IMR-90 (cell line): Measurements from ENCODE around the gene CXCL9. TPM values are rescaled to one million over a fixed set of nuclear protein-coding genes. Genes with fewer than 3 reads are reported as not detected.

Experiments used
- ATAC-seq: fragments of 200-7000 bp; cut with Tn5 transposase; 2 replicates; pipeline ENCODE4 v1.9.1; 2020; ENCODE audit warnings: low read depth, mild to moderate bottlenecking, moderate library complexity
- BruUV-seq: library from RNA; stranded (reverse); fragments of 400-500 nt; replicated peaks from 2 replicates; lab custom pipeline; 2021; lab: Mats Ljungman, UMichigan
- CTCF ChIA-PET: fragments of 300-600 bp; formaldehyde crosslinking; extraction: SDS; loops from one replicate; lab custom pipeline; 2021; ENCODE audit warnings: antibody characterized with exemption; lab: Yijun Ruan, JAX
- POLR2A ChIA-PET: fragments of 300-600 bp; sonication (Branson Sonifier 250); formaldehyde crosslinking; loops from one replicate; lab custom pipeline; 2022; ENCODE audit warnings: antibody characterized with exemption; ENCODE audit not compliant: unreplicated experiment; lab: Charles Lee
- DNase-seq: peaks from one replicate; pipeline ENCODE4 v3.0.0; 2013
- H2AFZ ChIP-seq: replicated peaks from 2 replicates; pipeline ENCODE3; 2013; ENCODE audit warnings: low read length, mild to moderate bottlenecking; ENCODE audit not compliant: poor library complexity
- H2AK5ac ChIP-seq: 2 replicates; pipeline ENCODE4 v1.6.1; 2013; ENCODE audit warnings: low read depth, low read length, inconsistent platforms
- H2AK9ac ChIP-seq: replicated peaks from 2 replicates; pipeline ENCODE3; 2013; ENCODE audit warnings: mild to moderate bottlenecking, low read depth, low read length, moderate library complexity; ENCODE audit not compliant: poor library complexity
- H2BK120ac ChIP-seq: 2 replicates; pipeline ENCODE4 v1.6.1; 2013; ENCODE audit warnings: low read depth, low read length, inconsistent platforms
- H2BK15ac ChIP-seq: 3 replicates; pipeline ENCODE4 v1.6.1; 2013; ENCODE audit warnings: low read depth, low read length, inconsistent platforms
- H2BK20ac ChIP-seq: 2 replicates; pipeline ENCODE4 v1.6.1; 2013; ENCODE audit warnings: low read depth, mild to moderate bottlenecking, inconsistent platforms, low read length, moderate library complexity
- H2BK5ac ChIP-seq: 2 replicates; pipeline ENCODE4 v1.6.1; 2013; ENCODE audit warnings: mild to moderate bottlenecking, low read depth, low read length, inconsistent platforms; ENCODE audit not compliant: poor library complexity, severe bottlenecking
- H3K14ac ChIP-seq: replicated peaks from 2 replicates; pipeline ENCODE4 v1.6.1; 2013; ENCODE audit warnings: low read depth, low read length, inconsistent platforms
- H3K18ac ChIP-seq: 2 replicates; pipeline ENCODE4 v1.6.1; 2013; ENCODE audit warnings: low read depth, low read length, control low read depth
- H3K23ac ChIP-seq: 2 replicates; pipeline ENCODE4 v1.6.1; 2013; ENCODE audit warnings: low read depth, low read length, inconsistent platforms
- H3K27ac ChIP-seq: 2 replicates; pipeline ENCODE4 v1.5.1; 2013; ENCODE audit warnings: mild to moderate bottlenecking, control low read depth, low read length; ENCODE audit not compliant: insufficient read depth
- H3K27me3 ChIP-seq: 2 replicates; pipeline ENCODE4 v1.6.1; 2013; ENCODE audit warnings: low read length; ENCODE audit not compliant: control insufficient read depth, insufficient read depth
- H3K36me3 ChIP-seq: 2 replicates; pipeline ENCODE4 v1.6.1; 2013; ENCODE audit warnings: low read length, mixed read lengths; ENCODE audit not compliant: control insufficient read depth, insufficient read depth
- H3K4ac ChIP-seq: 2 replicates; pipeline ENCODE4 v1.6.1; 2013; ENCODE audit warnings: low read depth, low read length, inconsistent platforms
- H3K4me1 ChIP-seq: 2 replicates; pipeline ENCODE4 v1.6.1; 2013; ENCODE audit warnings: low read length, mixed read lengths; ENCODE audit not compliant: control insufficient read depth, insufficient read depth
- H3K4me2 ChIP-seq: 2 replicates; pipeline ENCODE4 v1.6.1; 2013; ENCODE audit warnings: low read depth, mild to moderate bottlenecking, control low read depth, low read length, moderate library complexity
- H3K4me3 ChIP-seq: 2 replicates; pipeline ENCODE4 v1.5.1; 2013; ENCODE audit warnings: low read depth, mild to moderate bottlenecking, control low read depth, low read length, moderate library complexity; ENCODE audit not compliant: insufficient read depth
- H3K56ac ChIP-seq: 2 replicates; pipeline ENCODE4 v1.6.1; 2013; ENCODE audit warnings: low read length, inconsistent platforms; ENCODE audit not compliant: insufficient read depth; ENCODE audit errors: extremely low read depth
- H3K79me1 ChIP-seq, 2 experiments: 2 replicates each; pipeline ENCODE4 v1.6.1; 2013; ENCODE audit warnings: low read length in 2 of 2, inconsistent platforms in 1 of 2, low read depth in 1 of 2
- H3K9ac ChIP-seq: 2 replicates; pipeline ENCODE4 v1.6.1; 2013; ENCODE audit warnings: low read depth, low read length, control low read depth
- H3K9me1 ChIP-seq: 2 replicates; pipeline ENCODE4 v1.6.1; 2013; ENCODE audit warnings: low read length, inconsistent platforms; ENCODE audit not compliant: insufficient read depth
- H3K9me3 ChIP-seq: 2 replicates; pipeline ENCODE4 v1.6.1; 2013; ENCODE audit warnings: low read length; ENCODE audit not compliant: control insufficient read depth, insufficient read depth
- H4K20me1 ChIP-seq: 2 replicates; pipeline ENCODE4 v1.6.1; 2013; ENCODE audit warnings: low read length, inconsistent platforms; ENCODE audit not compliant: insufficient read depth
- H4K5ac ChIP-seq: 2 replicates; pipeline ENCODE4 v1.6.1; 2013; ENCODE audit warnings: mild to moderate bottlenecking, low read depth, low read length, control low read depth
- H4K8ac ChIP-seq, 2 experiments: 2 replicates each; pipeline ENCODE4 v1.6.1; 2013; ENCODE audit warnings: low read depth in 2 of 2, low read length in 2 of 2, control low read depth in 1 of 2, inconsistent platforms in 1 of 2
- H4K91ac ChIP-seq: 2 replicates; pipeline ENCODE4 v1.6.1; 2013; ENCODE audit warnings: low read depth, low read length, inconsistent platforms; ENCODE audit not compliant: insufficient read depth
- CEBPB ChIP-seq: IDR thresholded peaks from 2 replicates; pipeline ENCODE4 v1.6.1; 2012; ENCODE audit warnings: low read depth, low read length, improper control_type of control experiment
- CHD1 ChIP-seq: IDR thresholded peaks from 2 replicates; pipeline ENCODE4 v1.6.1; 2012; ENCODE audit warnings: low read depth, low read length, improper control_type of control experiment
- CTCF ChIP-seq: conservative IDR thresholded peaks from 2 replicates; pipeline ENCODE4 v1.5.1; 2012; ENCODE audit warnings: mild to moderate bottlenecking, low read depth, low read length, improper control_type of control experiment
- ELK1 ChIP-seq: fragments of 150-350 bp; IDR thresholded peaks from 2 replicates; pipeline ENCODE4 v1.6.1; 2016; ENCODE audit warnings: low read depth, mild to moderate bottlenecking, low read length, moderate library complexity, borderline replicate concordance
- FOS ChIP-seq: fragments of 150-350 bp; IDR thresholded peaks from 2 replicates; pipeline ENCODE4 v1.6.1; 2016; ENCODE audit warnings: low read depth, low read length
- MAFK ChIP-seq: IDR thresholded peaks from 2 replicates; pipeline ENCODE4 v1.6.1; 2012; ENCODE audit warnings: low read depth, low read length, improper control_type of control experiment
- MAZ ChIP-seq: IDR thresholded peaks from 2 replicates; pipeline ENCODE4 v1.6.1; 2012; ENCODE audit warnings: low read depth, mild to moderate bottlenecking, low read length, improper control_type of control experiment, moderate library complexity, borderline replicate concordance
- MXI1 ChIP-seq: IDR thresholded peaks from 2 replicates; pipeline ENCODE4 v1.6.1; 2012; ENCODE audit warnings: low read depth, mild to moderate bottlenecking, low read length, moderate library complexity, borderline replicate concordance
- NFE2L2 ChIP-seq: fragments of 150-350 bp; IDR thresholded peaks from 2 replicates; pipeline ENCODE4 v1.6.1; 2016; ENCODE audit warnings: low read depth, mild to moderate bottlenecking, low read length
- POLR2A ChIP-seq: IDR thresholded peaks from 2 replicates; pipeline ENCODE4 v1.6.1; 2012; ENCODE audit warnings: mild to moderate bottlenecking, low read depth, low read length
- RAD21 ChIP-seq: IDR thresholded peaks from 2 replicates; pipeline ENCODE4 v1.6.1; 2012; ENCODE audit warnings: low read length, improper control_type of control experiment
- RCOR1 ChIP-seq: IDR thresholded peaks from 2 replicates; pipeline ENCODE4 v1.6.1; 2012; ENCODE audit warnings: mild to moderate bottlenecking, low read length, improper control_type of control experiment; ENCODE audit not compliant: insufficient replicate concordance
- WGBS, 2 experiments: methylation state at CpG; one replicate each; pipeline versions ENCODE4 v1.1.5 to v1.1.7; 2013; ENCODE audit warnings: missing lambda C conversion rate in 2 of 2; ENCODE audit not compliant: insufficient read length in 1 of 2; ENCODE audit errors: extremely low coverage in 2 of 2; 5-methylcytosine and 5-hydroxymethylcytosine counted together
- dilution Hi-C: fragments of 300-500 bp; cut with HindIII; formaldehyde crosslinking; loops from one replicate; pipeline ENCODE4 v1.14.3; 2018; ENCODE audit warnings: low sequenced_read_pairs; ENCODE audit not compliant: unreplicated experiment
- in situ Hi-C: fragments of 300-500 bp; cut with MboI; formaldehyde crosslinking; loops from 3 replicates; pipeline ENCODE4 v1.14.3; 2019; ENCODE audit warnings: low sequenced_read_pairs, inconsistent platforms, mixed read lengths
- intact Hi-C: fragments of 100-400 bp; cut with micrococcal nuclease; formaldehyde crosslinking; loops from 2 replicates; pipeline ENCODE4 v1.10.0; 2022
- polyA plus RNA-seq, 3 experiments: library from polyadenylated mRNA; depleted of rRNA; stranded (reverse); fragments of >200 nt; gene quantifications; 2 replicates each; pipeline ENCODE4 v1.2.3, GENCODE V29; 2012; ENCODE audit warnings: low replicate concordance in 1 of 3
- total RNA-seq: library from RNA; depleted of rRNA; stranded (reverse); fragments of >200 nt; gene quantifications from 2 replicates; pipeline ENCODE4 v1.2.3, GENCODE V29; 2012

CXCL9 gene
- total and polyA plus RNA-seq, 2 of the 4 experiments (the other 2 are of a cell fraction) = not detected

- H3K4me1 ChIP-seq = peaks cover 3% of the 10 kb centered on the region; the same call in 1 of the 2 replicates
- no peak overlapping the region for H3K56ac ChIP-seq
- no peak overlapping the region for H4K91ac ChIP-seq
- no peaks in the 10 kb centered on the region for H3K9me1 ChIP-seq
- no CpG with 5 or more reads among the region's 1 CpG for WGBS, 2 experiments
- peak overlapping the region; percentile 40; the same call in 1 of the 2 replicates for H2BK120ac ChIP-seq
- intact Hi-C loops (no loop called here), dilution Hi-C loops (no loop called here), in situ Hi-C loops (loop anchor here (5.0 kb wide), 1 partner anchor 70 kb away; no protein-coding TSS in a partner anchor)
- H3K9me3 ChIP-seq = no peaks in the 10 kb centered on the region
- H4K20me1 ChIP-seq = no peaks in the 10 kb centered on the region
- no peak overlapping the region for H3K27ac ChIP-seq
- no peaks in the 10 kb centered on the region for H3K27me3 ChIP-seq
- H3K4ac ChIP-seq = no peak overlapping the region
- H3K4me3 ChIP-seq = no peak overlapping the region
- no peak overlapping the region for H3K23ac ChIP-seq
- TF ChIP-seq NFE2L2 (no peak), RAD21 (no peak), FOS (no peak), POLR2A (no peak), CTCF (no peak), RCOR1 (no peak), MXI1 (no peak), MAZ (no peak), ELK1 (no peak), CEBPB (no peak), CHD1 (no peak), MAFK (no peak)
- H4K5ac ChIP-seq = no peak overlapping the region
- no peak overlapping the region; a peak in 1 of 4 replicates for H4K8ac ChIP-seq
- BruUV-seq = no TSS peak
- no peak overlapping the region for H2AK5ac ChIP-seq
- CTCF ChIA-PET = no interaction called here
- H3K18ac ChIP-seq = no peak overlapping the region
- DNase-seq (no peak), ATAC-seq (no peak)
- no peak overlapping the region for H3K14ac ChIP-seq
- no peaks in the 10 kb centered on the region for H3K36me3 ChIP-seq
- no peak overlapping the region for H2BK5ac ChIP-seq
- no peak overlapping the region for H3K4me2 ChIP-seq
- H3K79me1 ChIP-seq = no peaks in the 10 kb centered on the region
- H2BK15ac ChIP-seq = no peak overlapping the region
- no peak overlapping the region for H2BK20ac ChIP-seq
- H3K9ac ChIP-seq = no peak overlapping the region
- POLR2A ChIA-PET = no interaction called here
- H2AFZ ChIP-seq = no peak overlapping the region
- H2AK9ac ChIP-seq = no peak overlapping the region
Measured at GRCh38 chr4:75997081-75997480, 10.2 kb downstream of the CXCL9 start.
